MV-4-11 (cell line): ENCODE measurements around the gene TMPRSS3.

ENCODE experiments used
- DNase-seq: peaks from one replicate; lab custom pipeline; 2025; lab: John Stamatoyannopoulos, UW

TMPRSS3 gene

GRCh38 chr21:42395905-42396651, at the start of gene TMPRSS3:
TMPRSS3 (minus strand) TSS chr21:42396052; CDS start chr21:42395417, 635 bp downstream.
- DNase-seq: no peak

GRCh38 chr21:42445311-42445710, 49.5 kb upstream of the TMPRSS3 start:
- no peak for DNase-seq

DNA sequence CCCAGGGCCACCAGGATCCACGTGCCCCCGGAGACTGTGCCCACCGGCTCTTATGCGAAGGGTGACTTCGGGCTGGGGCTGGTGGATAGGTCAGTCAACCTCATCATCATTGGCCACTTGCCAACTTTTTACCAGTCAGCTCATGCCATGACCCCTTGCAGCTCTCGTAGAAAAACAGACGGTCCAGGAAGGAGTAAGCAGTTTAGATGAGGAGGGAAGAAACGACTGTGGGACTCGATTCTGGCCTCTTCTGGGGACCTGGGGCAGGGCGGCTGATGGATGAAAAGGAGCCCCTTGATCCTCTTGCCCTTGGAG, 48.9 kb upstream of the TMPRSS3 start:
- DNase-seq: no peak

- no peak for DNase-seq
These were observed 48.3 kb upstream of the TMPRSS3 start for GRCh38 chr21:42443876-42444744.

DNA sequence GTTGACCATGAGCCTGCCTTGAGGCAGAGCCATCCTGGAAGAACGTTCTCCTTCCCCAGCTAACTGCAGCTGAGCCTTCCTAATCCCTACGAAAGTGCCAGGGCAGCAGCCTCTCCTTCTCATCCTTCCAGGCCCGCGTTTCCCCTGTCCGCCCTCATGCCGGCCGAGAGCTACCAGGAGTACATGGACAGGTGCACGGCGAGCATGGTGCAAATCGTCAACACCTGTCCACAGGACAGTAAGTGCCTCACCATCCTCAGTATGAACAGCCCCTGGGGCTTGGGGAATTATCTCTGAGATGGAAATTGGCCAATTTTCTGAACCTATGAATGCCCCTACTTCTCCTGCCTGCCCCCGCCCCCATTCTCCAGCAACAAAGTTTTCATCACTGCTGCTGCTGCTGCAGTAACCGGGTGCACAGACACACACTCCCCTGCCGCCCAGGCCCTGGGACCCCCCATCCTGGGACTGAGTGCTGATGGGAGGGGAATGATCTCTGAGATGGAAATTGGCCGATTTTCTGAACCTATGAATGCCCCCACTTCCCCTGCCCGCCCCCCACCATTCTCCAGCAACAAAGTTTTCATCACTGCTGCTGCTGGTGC, 47.4 kb upstream of the TMPRSS3 start:
- DNase-seq: no peak

DNA sequence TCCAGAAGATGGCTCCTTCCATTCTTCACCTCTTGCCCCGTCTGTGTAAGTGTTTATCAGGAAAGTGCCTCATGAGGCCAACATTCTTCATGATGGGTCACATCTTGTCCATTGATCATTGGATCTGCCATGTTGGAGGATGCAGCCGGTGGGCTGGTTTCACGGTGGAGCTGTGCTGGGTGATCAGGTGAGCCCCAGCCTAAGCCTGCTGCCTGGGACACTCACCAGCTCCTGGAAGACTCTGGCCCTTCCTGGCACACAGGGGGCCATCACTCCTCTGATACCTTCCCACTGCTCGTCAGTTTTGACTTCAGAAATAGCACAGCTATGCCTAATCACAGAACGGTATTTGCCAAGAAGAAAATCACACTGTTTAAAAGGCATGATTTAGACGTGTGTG, 46.1 kb upstream of the TMPRSS3 start:
- no peak for DNase-seq

DNA sequence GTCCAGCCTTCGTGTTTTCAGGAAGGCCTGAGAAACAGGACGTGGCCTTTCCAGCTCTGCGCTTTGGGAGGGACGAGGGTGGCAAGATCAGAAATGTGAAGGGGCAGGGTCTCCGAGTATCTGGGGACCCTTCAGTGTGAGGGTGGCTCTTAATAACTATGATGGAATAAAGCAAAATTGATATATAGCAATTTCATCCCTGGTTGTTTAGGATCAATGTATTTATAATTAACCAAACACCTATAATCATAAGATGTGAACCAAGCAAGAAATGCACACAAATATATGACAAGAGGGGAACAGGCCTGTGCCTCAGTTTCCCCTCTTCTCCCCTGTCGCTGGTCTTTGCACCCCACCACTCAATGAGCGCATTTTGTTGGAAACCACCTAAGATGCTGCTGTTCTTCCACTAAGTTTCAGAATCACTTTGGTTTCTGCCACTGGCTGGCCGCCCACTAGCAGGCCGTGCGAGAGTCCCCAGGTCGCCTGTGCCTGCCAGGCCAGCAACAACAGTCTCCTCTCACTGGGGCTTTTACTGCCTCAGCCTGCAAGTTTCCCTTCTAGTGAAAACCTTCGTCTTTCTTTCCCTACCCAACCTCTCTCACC, 44.4 kb upstream of the TMPRSS3 start:
- DNase-seq: no peak

- DNase-seq: peak; percentile 58
These were observed 43.7 kb upstream of the TMPRSS3 start for GRCh38 chr21:42439284-42440186.

DNA sequence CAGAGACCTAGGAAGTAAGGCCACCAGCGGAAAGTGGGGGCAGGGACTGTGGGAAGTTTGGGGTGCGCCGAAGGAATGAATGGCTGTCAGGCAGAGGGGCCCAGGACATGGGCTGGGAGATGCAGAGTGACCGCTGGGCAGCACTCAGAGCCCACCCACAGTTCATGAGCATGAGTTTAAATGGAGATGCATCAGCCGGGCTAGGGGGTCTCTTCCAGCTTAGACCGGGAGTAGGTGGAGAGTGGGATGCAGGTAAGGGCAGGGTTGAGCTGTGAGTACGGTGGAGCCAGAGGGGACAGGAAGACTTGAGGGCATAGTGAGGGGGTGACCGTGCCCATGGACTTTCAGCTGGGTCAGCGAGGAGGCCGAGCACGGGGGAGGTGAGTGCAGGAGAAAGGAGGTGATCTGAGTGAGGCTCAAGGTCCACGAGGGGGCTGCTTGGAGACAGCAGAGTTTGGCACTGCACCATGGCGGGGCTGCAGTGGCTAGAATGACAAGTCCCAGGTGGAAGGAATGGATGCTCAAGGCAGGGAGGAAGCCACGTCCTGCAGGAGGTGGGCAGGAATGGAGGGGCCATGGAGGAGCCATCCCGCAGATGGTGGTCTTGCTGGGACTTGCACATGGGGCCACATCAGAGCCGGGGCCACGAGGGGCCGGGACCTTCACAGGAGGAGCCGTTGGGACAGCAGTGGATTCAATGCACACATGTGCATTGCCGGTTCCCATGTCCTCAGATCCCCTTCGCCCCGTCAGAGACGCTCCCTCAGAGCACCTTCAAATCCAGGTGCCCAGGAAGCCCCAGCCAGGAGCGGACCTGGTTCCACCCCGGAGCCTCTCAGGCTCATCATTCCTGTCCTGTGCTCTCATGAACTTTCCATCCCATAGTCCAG, 42.7 kb upstream of the TMPRSS3 start:
- no peak for DNase-seq

DNA sequence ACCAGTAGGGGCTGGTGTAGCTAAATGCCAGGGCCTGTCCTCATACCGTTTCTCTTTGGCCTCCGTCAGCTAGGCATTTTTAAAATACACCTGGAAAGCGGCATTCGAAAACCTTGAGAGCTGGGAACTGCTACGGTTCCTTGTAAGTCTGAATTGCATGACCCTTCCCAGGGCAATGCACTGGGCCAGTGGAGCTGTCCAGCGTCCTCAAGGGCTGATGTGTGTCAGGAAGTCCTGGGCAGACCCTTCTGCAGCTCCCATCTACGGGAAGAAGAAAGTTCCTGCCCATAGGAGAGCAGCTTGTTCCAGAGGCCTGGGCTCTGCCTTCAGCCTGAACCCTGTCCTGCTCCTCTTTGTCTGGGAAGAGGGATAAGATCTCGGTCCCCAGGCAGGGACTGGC, 41.9 kb upstream of the TMPRSS3 start:
- no peak for DNase-seq

DNA sequence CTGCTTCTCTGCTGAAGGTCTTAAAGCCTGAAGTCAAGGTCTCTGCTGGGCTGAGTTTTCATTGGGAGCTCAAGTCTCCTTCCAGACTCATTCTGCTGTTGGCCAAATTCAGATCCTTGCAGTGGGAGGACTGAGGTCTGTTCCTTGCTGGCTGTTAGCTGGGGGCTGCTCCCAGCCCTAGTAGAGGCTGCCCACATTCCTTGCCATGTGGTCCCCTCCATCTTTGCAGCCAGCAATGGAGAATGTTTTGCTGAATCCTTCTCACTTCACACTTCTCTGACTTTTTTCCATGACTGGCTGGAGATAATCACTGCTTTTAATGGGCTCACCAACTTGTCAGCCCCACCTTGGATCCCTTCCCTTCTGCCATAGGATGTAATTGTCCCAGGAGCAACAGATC, 41.1 kb upstream of the TMPRSS3 start:
- no peak for DNase-seq

GRCh38 chr21:42435833-42436232, 40.0 kb upstream of the TMPRSS3 start:
- DNase-seq: no peak

- no peak for DNase-seq
These were observed 39.5 kb upstream of the TMPRSS3 start for GRCh38 chr21:42435401-42435800.

- DNase-seq: no peak
These were observed 39.0 kb upstream of the TMPRSS3 start for GRCh38 chr21:42434884-42435283.

- peak; percentile 50 for DNase-seq
These were observed 38.2 kb upstream of the TMPRSS3 start for GRCh38 chr21:42433946-42434551.

DNA sequence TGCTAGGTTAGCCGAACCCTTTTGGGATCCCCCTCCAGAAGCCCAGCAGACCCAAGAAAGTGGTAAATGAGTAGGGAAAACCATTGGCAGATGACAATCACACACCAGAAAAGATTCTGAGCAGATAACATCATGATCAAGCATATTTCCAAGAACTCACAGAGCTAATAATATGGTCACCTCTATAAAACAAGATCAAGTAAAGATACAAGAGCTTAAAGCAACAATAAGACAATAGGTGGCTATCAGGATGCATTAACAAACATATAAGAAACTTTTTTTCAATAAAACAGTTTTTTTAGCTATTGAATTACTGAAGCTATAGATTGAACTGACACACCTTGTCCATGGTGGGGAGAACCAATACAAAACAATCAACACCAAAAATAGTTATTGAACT, 36.8 kb upstream of the TMPRSS3 start:
- no peak for DNase-seq

DNA sequence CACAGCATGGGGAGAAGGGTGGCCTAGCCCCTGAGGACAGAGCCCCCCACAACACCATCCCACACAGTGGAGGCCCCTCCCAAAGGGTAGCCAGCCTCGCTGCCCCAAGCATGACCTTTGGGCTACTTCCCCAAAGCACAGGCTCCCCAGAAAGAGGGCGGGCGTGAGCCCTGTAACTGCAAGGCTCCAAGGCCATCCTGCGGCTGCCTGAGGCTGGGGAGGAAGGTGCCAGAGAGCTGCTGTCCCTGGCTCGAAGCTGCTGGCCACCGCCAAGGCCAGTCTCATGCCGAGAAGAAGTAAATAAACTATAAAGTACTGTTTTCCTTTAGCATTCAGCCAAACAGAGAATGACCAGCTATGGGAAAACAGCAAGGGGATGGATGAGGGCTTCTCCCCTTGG, 35.3 kb upstream of the TMPRSS3 start:
- DNase-seq: peak; percentile 67

GRCh38 chr21:42430521-42430920, 34.7 kb upstream of the TMPRSS3 start:
- no peak for DNase-seq

DNA sequence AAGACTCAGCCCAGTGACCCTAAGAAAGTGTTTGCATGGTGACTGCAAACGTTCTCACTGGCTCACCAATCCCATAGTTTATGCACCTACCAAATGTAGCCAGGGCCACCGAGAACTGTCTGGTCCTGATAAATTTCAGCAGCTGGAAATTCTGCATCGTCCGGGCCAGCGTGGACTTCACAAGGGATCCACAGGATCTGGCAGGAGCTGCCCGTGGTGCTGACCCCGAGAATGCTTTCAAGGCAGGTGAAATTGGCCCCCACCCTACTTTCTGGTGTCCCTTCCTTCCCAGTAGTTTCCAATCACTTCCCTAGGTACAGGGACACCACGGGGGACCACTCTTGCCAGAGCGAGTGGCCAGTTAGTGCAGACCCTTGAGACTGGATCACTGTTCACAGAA, 34.0 kb upstream of the TMPRSS3 start:
- DNase-seq: no peak

DNA sequence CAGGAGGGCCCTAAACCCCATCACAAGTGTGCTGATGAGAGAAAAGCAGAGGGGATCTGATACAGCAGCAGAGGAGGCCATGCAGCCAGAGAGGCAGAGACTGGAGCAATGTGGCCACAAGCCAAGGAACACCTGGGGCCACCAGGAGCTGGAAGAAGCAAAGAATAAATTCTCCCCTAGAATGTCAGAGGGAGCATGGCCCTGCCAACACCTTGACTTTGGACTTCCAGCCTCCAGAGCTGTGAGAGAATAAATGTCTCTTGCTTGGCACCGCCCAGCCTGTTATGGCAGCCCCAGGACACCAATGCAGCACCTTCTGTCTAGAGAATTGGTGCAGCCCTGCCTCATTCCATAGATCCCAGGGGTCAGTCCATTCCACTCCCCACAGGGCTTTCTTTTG, 33.2 kb upstream of the TMPRSS3 start:
- DNase-seq: no peak
